ENCODE data around the gene PLB1.

Gene PLB1

GRCh38 chr2:28623582-28624405, 127.9 kb downstream of the PLB1 start:
- Histone ChIP-seq H3K4me3 (ENCODE audit: extremely low read depth, insufficient read depth, low read length, poor library complexity, severe bottlenecking) (no peak overlapping the region), H3K27ac (ENCODE audit: low read depth, low read length, severe bottlenecking) (no peak overlapping the region), H3K9me3 (ENCODE audit: control insufficient read depth, low read length) (no peaks in the 10 kb centered on the region), H3K36me3 (ENCODE audit: control insufficient read depth, insufficient read depth, low read length) (no peaks in the 10 kb centered on the region), H3K4me1 (ENCODE audit: control insufficient read depth, insufficient read depth, low read length, poor library complexity, severe bottlenecking) (peaks cover 36% of the 10 kb centered on the region)
- 94 to 99% methylated on average over 6 to 11 of the region's 12 CpGs for WGBS, 2 experiments (ENCODE audit: insufficient coverage in 2 of 2)

GRCh38 chr2:28624436-28624792, 128.6 kb downstream of the PLB1 start:
- H3K4me3 ChIP-seq (ENCODE audit: extremely low read depth, insufficient read depth, low read length, poor library complexity, severe bottlenecking), result no peak overlapping the region
- WGBS, 2 experiments (ENCODE audit: insufficient coverage in 2 of 2), result 95 to 100% methylated on average over 2 of the region's 2 CpGs
- H3K9me3 ChIP-seq (ENCODE audit: control insufficient read depth, low read length), result no peaks in the 10 kb centered on the region
- no peak overlapping the region for H3K27ac ChIP-seq (ENCODE audit: low read depth, low read length, severe bottlenecking)
- no peaks in the 10 kb centered on the region for H3K36me3 ChIP-seq (ENCODE audit: control insufficient read depth, insufficient read depth, low read length)
- H3K4me1 ChIP-seq (ENCODE audit: control insufficient read depth, insufficient read depth, low read length, poor library complexity, severe bottlenecking), result peaks cover 36% of the 10 kb centered on the region

GRCh38 chr2:28624793-28625701, 129.2 kb downstream of the PLB1 start:
- 59 to 65% methylated on average over 9 to 13 of the region's 19 CpGs for WGBS, 2 experiments (ENCODE audit: insufficient coverage in 2 of 2)
- Histone ChIP-seq H3K36me3 (ENCODE audit: control insufficient read depth, insufficient read depth, low read length) (no peaks in the 10 kb centered on the region), H3K4me3 (ENCODE audit: extremely low read depth, insufficient read depth, low read length, poor library complexity, severe bottlenecking) (no peak overlapping the region), H3K27ac (ENCODE audit: low read depth, low read length, severe bottlenecking) (peak overlapping the region; percentile 46), H3K4me1 (ENCODE audit: control insufficient read depth, insufficient read depth, low read length, poor library complexity, severe bottlenecking) (peaks cover 30% of the 10 kb centered on the region), H3K9me3 (ENCODE audit: control insufficient read depth, low read length) (no peaks in the 10 kb centered on the region)

- Histone ChIP-seq H3K4me3 (ENCODE audit: extremely low read depth, insufficient read depth, low read length, poor library complexity, severe bottlenecking) (no peak overlapping the region), H3K4me1 (ENCODE audit: control insufficient read depth, insufficient read depth, low read length, poor library complexity, severe bottlenecking) (peaks cover 24% of the 10 kb centered on the region), H3K27ac (ENCODE audit: low read depth, low read length, severe bottlenecking) (no peak overlapping the region), H3K36me3 (ENCODE audit: control insufficient read depth, insufficient read depth, low read length) (no peaks in the 10 kb centered on the region), H3K9me3 (ENCODE audit: control insufficient read depth, low read length) (no peaks in the 10 kb centered on the region)
- WGBS, 2 experiments (ENCODE audit: insufficient coverage in 2 of 2), result 94 to 96% methylated on average over 5 of the region's 5 CpGs
Measured at GRCh38 chr2:28626376-28626775, 130.5 kb downstream of the PLB1 start.

GRCh38 chr2:28626891-28627421, 131.1 kb downstream of the PLB1 start:
- Histone ChIP-seq H3K4me3 (ENCODE audit: extremely low read depth, insufficient read depth, low read length, poor library complexity, severe bottlenecking) (no peak overlapping the region), H3K36me3 (ENCODE audit: control insufficient read depth, insufficient read depth, low read length) (no peaks in the 10 kb centered on the region), H3K4me1 (ENCODE audit: control insufficient read depth, insufficient read depth, low read length, poor library complexity, severe bottlenecking) (peaks cover 26% of the 10 kb centered on the region), H3K27ac (ENCODE audit: low read depth, low read length, severe bottlenecking) (no peak overlapping the region), H3K9me3 (ENCODE audit: control insufficient read depth, low read length) (no peaks in the 10 kb centered on the region)
- WGBS, 2 experiments (ENCODE audit: insufficient coverage in 2 of 2), result 96 to 100% methylated on average over 6 to 7 of the region's 7 CpGs

GRCh38 chr2:28627722-28628480, 132.0 kb downstream of the PLB1 start:
- 94 to 100% methylated on average over 4 to 5 of the region's 5 CpGs for WGBS, 2 experiments (ENCODE audit: insufficient coverage in 2 of 2)
- H3K27ac ChIP-seq (ENCODE audit: low read depth, low read length, severe bottlenecking), result no peak overlapping the region

GRCh38 chr2:28628506-28628905, 132.6 kb downstream of the PLB1 start:
- Histone ChIP-seq H3K4me3 (ENCODE audit: extremely low read depth, insufficient read depth, low read length, poor library complexity, severe bottlenecking) (no peak overlapping the region), H3K9me3 (ENCODE audit: control insufficient read depth, low read length) (no peaks in the 10 kb centered on the region), H3K36me3 (ENCODE audit: control insufficient read depth, insufficient read depth, low read length) (no peaks in the 10 kb centered on the region), H3K4me1 (ENCODE audit: control insufficient read depth, insufficient read depth, low read length, poor library complexity, severe bottlenecking) (peaks cover 26% of the 10 kb centered on the region), H3K27ac (ENCODE audit: low read depth, low read length, severe bottlenecking) (no peak overlapping the region)
- 94 to 96% methylated on average over 6 to 8 of the region's 8 CpGs for WGBS, 2 experiments (ENCODE audit: insufficient coverage in 2 of 2)

More at GRCh38 chr2:28627722-28628480, 132.0 kb downstream of the PLB1 start:
- H3K9me3 ChIP-seq (ENCODE audit: control insufficient read depth, low read length), result no peaks in the 10 kb centered on the region
- H3K4me1 ChIP-seq (ENCODE audit: control insufficient read depth, insufficient read depth, low read length, poor library complexity, severe bottlenecking), result peaks cover 26% of the 10 kb centered on the region
- H3K4me3 ChIP-seq (ENCODE audit: extremely low read depth, insufficient read depth, low read length, poor library complexity, severe bottlenecking), result no peak overlapping the region
- no peaks in the 10 kb centered on the region for H3K36me3 ChIP-seq (ENCODE audit: control insufficient read depth, insufficient read depth, low read length)

GRCh38 chr2:28628987-28629386, 133.1 kb downstream of the PLB1 start:
- 87 to 95% methylated on average over 2 to 4 of the region's 5 CpGs for WGBS, 2 experiments (ENCODE audit: insufficient coverage in 2 of 2)
- Histone ChIP-seq H3K4me1 (ENCODE audit: control insufficient read depth, insufficient read depth, low read length, poor library complexity, severe bottlenecking) (peaks cover 26% of the 10 kb centered on the region), H3K4me3 (ENCODE audit: extremely low read depth, insufficient read depth, low read length, poor library complexity, severe bottlenecking) (no peak overlapping the region), H3K9me3 (ENCODE audit: control insufficient read depth, low read length) (no peaks in the 10 kb centered on the region), H3K36me3 (ENCODE audit: control insufficient read depth, insufficient read depth, low read length) (no peaks in the 10 kb centered on the region), H3K27ac (ENCODE audit: low read depth, low read length, severe bottlenecking) (no peak overlapping the region)

GRCh38 chr2:28629910-28630309, 134.1 kb downstream of the PLB1 start:
- Histone ChIP-seq H3K4me1 (ENCODE audit: control insufficient read depth, insufficient read depth, low read length, poor library complexity, severe bottlenecking) (peaks cover 22% of the 10 kb centered on the region), H3K4me3 (ENCODE audit: extremely low read depth, insufficient read depth, low read length, poor library complexity, severe bottlenecking) (no peak overlapping the region), H3K9me3 (ENCODE audit: control insufficient read depth, low read length) (no peaks in the 10 kb centered on the region), H3K27ac (ENCODE audit: low read depth, low read length, severe bottlenecking) (no peak overlapping the region), H3K36me3 (ENCODE audit: control insufficient read depth, insufficient read depth, low read length) (no peaks in the 10 kb centered on the region)
- WGBS, 2 experiments (ENCODE audit: insufficient coverage in 2 of 2), result 93 to 96% methylated on average over 6 of the region's 7 CpGs

- Histone ChIP-seq H3K27ac (ENCODE audit: low read depth, low read length, severe bottlenecking) (no peak overlapping the region), H3K9me3 (ENCODE audit: control insufficient read depth, low read length) (no peaks in the 10 kb centered on the region), H3K36me3 (ENCODE audit: control insufficient read depth, insufficient read depth, low read length) (no peaks in the 10 kb centered on the region), H3K4me3 (ENCODE audit: extremely low read depth, insufficient read depth, low read length, poor library complexity, severe bottlenecking) (no peak overlapping the region), H3K4me1 (ENCODE audit: control insufficient read depth, insufficient read depth, low read length, poor library complexity, severe bottlenecking) (peaks cover 19% of the 10 kb centered on the region)
- 57 to 87% methylated on average over 1 to 3 of the region's 3 CpGs for WGBS, 2 experiments (ENCODE audit: insufficient coverage in 2 of 2)
Measured at GRCh38 chr2:28630341-28630740, 134.5 kb downstream of the PLB1 start.

Data from mesodermal cell (in vitro differentiated cells).